Testis (tissue), 3 donors: Measurements from ENCODE around the gene TMEM30B. TPM values are rescaled to one million over a fixed set of nuclear protein-coding genes. Genes with fewer than 3 reads are reported as not detected.
"Not testable (repeated sequence)": the region's sequence is repeated elsewhere in the genome, so short reads cannot be mapped to it uniquely, and the experiment has no call there.

Experiments
- DNase-seq: peaks from one replicate; pipeline ENCODE4 v3.0.0-alpha.2; 2019
- H3K27ac ChIP-seq, 2 donors: fragments of 200-600 bp; sonication (generic); one replicate each; pipeline ENCODE4 v1.5.1; 2019
- H3K27me3 ChIP-seq: fragments of 200-600 bp; sonication (generic); one replicate; pipeline ENCODE4 v1.5.1; 2019
- H3K36me3 ChIP-seq: fragments of 200-600 bp; sonication (generic); one replicate; pipeline ENCODE4 v1.5.1; 2017; ENCODE audit warnings: low read depth; ENCODE audit errors: missing control alignments
- H3K4me1 ChIP-seq: fragments of 200-600 bp; sonication (generic); one replicate; pipeline ENCODE4 v1.5.1; 2019
- H3K4me3 ChIP-seq, 2 donors: fragments of 200-600 bp; sonication (generic); one replicate each; pipeline ENCODE4 v1.5.1; 2017 to 2019
- H3K9me3 ChIP-seq: fragments of 200-600 bp; sonication (generic); one replicate; pipeline ENCODE4 v1.5.1; 2017
- CTCF ChIP-seq, 3 experiments: fragments of 450-650 bp in 2 of 3; fragments of 200-600 bp in 1 of 3; sonication (generic) in 1 of 3; IDR thresholded peaks; one replicate each; pipeline ENCODE4 v1.5.1; 2016 to 2019; ENCODE audit warnings: antibody characterized with exemption in 3 of 3, mild to moderate bottlenecking in 2 of 3, moderate library complexity in 1 of 3
- POLR2A ChIP-seq: fragments of 450-650 bp; IDR thresholded peaks from one replicate; pipeline ENCODE4 v1.6.1; 2017; ENCODE audit warnings: antibody characterized with exemption, mild to moderate bottlenecking, moderate library complexity
- WGBS, 2 donors: methylation state at CpG; one replicate each; pipeline ENCODE4 v1.1.5; 2018; 5-methylcytosine and 5-hydroxymethylcytosine counted together
- intact Hi-C: fragments of 100-400 bp; cut with DNase I; formaldehyde crosslinking; loops from one replicate; pipeline ENCODE4 v1.15.1; 2023; ENCODE audit warnings: low total_unique reads
- polyA plus RNA-seq: library from polyadenylated mRNA; stranded (reverse); fragments of 350-450 nt; fragmentation: Illumina TruSeq; extraction: RNeasy Lipid Tissue Mini Kit (QIAGEN cat#74804); gene quantifications from one replicate; pipeline ENCODE4 v1.2.3, GENCODE V29; 2014; ENCODE audit warnings: low read depth, low replicate concordance; ENCODE audit not compliant: insufficient read depth
- total RNA-seq, 2 donors: library from RNA; depleted of rRNA; stranded (reverse); fragments of >200 nt; gene quantifications; one replicate each; pipeline ENCODE4 v1.2.3, GENCODE V29; 2016

TMEM30B gene
- total and polyA plus RNA-seq, 3 donors from 2014 or later = 5.9 to 11.4 (median 8.9) TPM

GRCh38 chr14:61322011-61322798 is 41.1 kb upstream of the TMEM30B start:
- DNase-seq = no peak
- peak overlapping the region; percentile 13 to 75 for H3K27ac ChIP-seq
- H3K36me3 ChIP-seq = no peaks in the 10 kb centered on the region

GRCh38 chr14:61321385-61322010 is 40.4 kb upstream of the TMEM30B start, which contains the start of gene PRKCH:
TSS of gene PRKCH (plus strand) at chr14:61321579. CDS start at chr14:61322102, 523 bp downstream.
- Histone ChIP-seq H3K27ac (peak within 1 kb of the TSS; percentile 13 to 75), H3K4me1 (peaks cover 4% of the 10 kb centered on the region), H3K9me3 (no peaks in the 10 kb centered on the region), H3K27me3 (no peaks in the 10 kb centered on the region), H3K4me3 (peak within 1 kb of the TSS; percentile 65), H3K36me3 (no peaks in the 10 kb centered on the region)
- DNase-seq = peak; percentile 74
- TF ChIP-seq POLR2A (no peak), CTCF (IDR thresholded peaks at IDR 0.05) (no peak)
- WGBS, 2 donors = 0 to 1% methylated on average over 2 to 53 of the region's 66 CpGs
- intact Hi-C loops = loop anchor here (10.0 kb wide), 1 partner anchor 113 kb away; no protein-coding TSS in a partner anchor

More at GRCh38 chr14:61322011-61322798, 41.1 kb upstream of the TMEM30B start:
- Histone ChIP-seq H3K27me3 (no peaks in the 10 kb centered on the region), H3K4me1 (peaks cover 6% of the 10 kb centered on the region), H3K9me3 (no peaks in the 10 kb centered on the region), H3K4me3 (peak overlapping the region; percentile 65)
- intact Hi-C loops = loop anchor here (10.0 kb wide), 1 partner anchor 113 kb away; no protein-coding TSS in a partner anchor
- TF ChIP-seq CTCF (IDR thresholded peaks at IDR 0.05) (no peak), POLR2A (no peak)
- WGBS, 2 donors = 2% methylated on average over 20 to 50 of the region's 63 CpGs

GRCh38 chr14:61320806-61321384 is 39.8 kb upstream of the TMEM30B start:
- TF ChIP-seq CTCF (IDR thresholded peaks at IDR 0.05) (no peak), POLR2A (no peak)
- 17 to 70% methylated on average over 6 to 29 of the region's 29 CpGs for WGBS, 2 donors
- no peaks in the 10 kb centered on the region for H3K27me3 ChIP-seq
- peak overlapping the region in 1 of 2 donors; percentile 75 for H3K27ac ChIP-seq
- intact Hi-C loops = loop anchor here (10.0 kb wide), 1 partner anchor 114 kb away; no protein-coding TSS in a partner anchor
- no peak for DNase-seq
- no peaks in the 10 kb centered on the region for H3K36me3 ChIP-seq
- H3K9me3 ChIP-seq = no peaks in the 10 kb centered on the region
- peaks cover 4% of the 10 kb centered on the region for H3K4me1 ChIP-seq
- H3K4me3 ChIP-seq = peak overlapping the region; percentile 65

- not testable (repeated sequence) for H3K9me3 ChIP-seq, DNase-seq, H3K4me1 ChIP-seq, H3K36me3 ChIP-seq, H3K27ac ChIP-seq, H3K27me3 ChIP-seq
- 72 to 76% methylated on average over 11 to 16 of the region's 16 CpGs for WGBS, 2 donors
- intact Hi-C loops = loop anchor here (10.0 kb wide), 1 partner anchor 115 kb away; no protein-coding TSS in a partner anchor
- H3K4me3 ChIP-seq = peak overlapping the region in 1 of 2 donors; percentile 65
These were observed 39.0 kb upstream of the TMEM30B start for GRCh38 chr14:61320170-61320569.

- 70 to 77% methylated on average over 6 of the region's 6 CpGs for WGBS, 2 donors
- Histone ChIP-seq H3K36me3 (no peaks in the 10 kb centered on the region), H3K27me3 (no peaks in the 10 kb centered on the region)
These were observed 38.6 kb upstream of the TMEM30B start for GRCh38 chr14:61319706-61320105.

More at GRCh38 chr14:61319706-61320105, 38.6 kb upstream of the TMEM30B start:
- DNase-seq = no peak
- no peak overlapping the region for H3K27ac ChIP-seq
- H3K9me3 ChIP-seq = no peaks in the 10 kb centered on the region
- peaks cover 4% of the 10 kb centered on the region for H3K4me1 ChIP-seq
- no peak for TF ChIP-seq CTCF (IDR thresholded peaks at IDR 0.05)
- TF ChIP-seq POLR2A = no peak
- no peak overlapping the region for H3K4me3 ChIP-seq
- intact Hi-C loops = loop anchor here (10.0 kb wide), 1 partner anchor 115 kb away; no protein-coding TSS in a partner anchor
